GM23338 (cell line): ENCODE results near the gene SYNJ2BP. TPM values are rescaled to one million over a fixed set of nuclear protein-coding genes. Genes with fewer than 3 reads are reported as not detected.

Experiments used
- ATAC-seq: fragments of 200-7000 bp; cut with Tn5 transposase; 3 replicates; pipeline ENCODE4 v1.9.1; 2020
- DNase-seq: peaks from one replicate; pipeline ENCODE4 v3.0.0-alpha.2; 2015; ENCODE audit warnings: low spot score
- H2AFZ ChIP-seq: fragments of 200-600 bp; sonication (generic); 2 replicates; pipeline ENCODE4 v1.8.0; 2016; ENCODE audit warnings: antibody characterized with exemption, mild to moderate bottlenecking, moderate library complexity
- H3F3A ChIP-seq: fragments of 200-600 bp; sonication (generic); replicated peaks from 2 replicates; pipeline ENCODE4 v1.8.0; 2017; ENCODE audit warnings: antibody characterized with exemption, mixed run types, low read depth
- H3K27ac ChIP-seq: fragments of 200-600 bp; sonication (generic); 2 replicates; pipeline ENCODE4 v1.6.1; 2016; ENCODE audit warnings: low read depth
- H3K27me3 ChIP-seq: fragments of 200-600 bp; sonication (generic); 2 replicates; pipeline ENCODE4 v1.8.0; 2016; ENCODE audit warnings: mild to moderate bottlenecking, mixed run types, moderate library complexity; ENCODE audit not compliant: insufficient read depth
- H3K36me3 ChIP-seq: fragments of 200-600 bp; sonication (generic); 2 replicates; pipeline ENCODE4 v1.8.0; 2016; ENCODE audit warnings: mild to moderate bottlenecking; ENCODE audit not compliant: insufficient read depth
- H3K4me1 ChIP-seq: fragments of 200-600 bp; sonication (generic); 2 replicates; pipeline ENCODE4 v1.8.0; 2016; ENCODE audit warnings: mild to moderate bottlenecking, moderate library complexity; ENCODE audit not compliant: insufficient read depth
- H3K4me2 ChIP-seq: fragments of 200-600 bp; sonication (generic); 2 replicates; pipeline ENCODE4 v1.7.1; 2017; ENCODE audit warnings: mixed run types
- H3K4me3 ChIP-seq: fragments of 200-600 bp; sonication (generic); 2 replicates; pipeline ENCODE4 v1.6.1; 2016; ENCODE audit warnings: mixed run types
- H3K79me2 ChIP-seq: fragments of 200-600 bp; sonication (generic); replicated peaks from 2 replicates; pipeline ENCODE4 v1.8.0; 2017; ENCODE audit warnings: mild to moderate bottlenecking; ENCODE audit not compliant: insufficient read depth
- H3K9me2 ChIP-seq: fragments of 200-600 bp; sonication (generic); 2 replicates; pipeline ENCODE4 v1.8.0; 2017; ENCODE audit not compliant: insufficient read depth
- H4K20me1 ChIP-seq: fragments of 200-600 bp; sonication (generic); replicated peaks from 2 replicates; pipeline ENCODE4 v1.8.0; 2017; ENCODE audit warnings: mild to moderate bottlenecking; ENCODE audit not compliant: insufficient read depth
- H3K27ac Mint-ChIP-seq: 2 replicates; pipeline ENCODE4 v1.8.0; 2020; ENCODE audit warnings: inconsistent platforms, mild to moderate bottlenecking, moderate library complexity, mixed read lengths
- H3K27me3 Mint-ChIP-seq: 3 replicates; pipeline ENCODE4 v1.8.0; 2022; ENCODE audit warnings: low read depth, mild to moderate bottlenecking, moderate library complexity, mixed read lengths, inconsistent platforms; ENCODE audit not compliant: insufficient read depth, poor library complexity
- H3K36me3 Mint-ChIP-seq: 3 replicates; pipeline ENCODE4 v1.8.0; 2021; ENCODE audit warnings: low read depth, mild to moderate bottlenecking, inconsistent platforms, moderate library complexity, mixed read lengths
- H3K4me1 Mint-ChIP-seq: 3 replicates; pipeline ENCODE4 v1.8.0; 2020; ENCODE audit warnings: mild to moderate bottlenecking, inconsistent platforms, mixed read lengths
- H3K4me3 Mint-ChIP-seq: 3 replicates; pipeline ENCODE4 v1.8.0; 2021; ENCODE audit warnings: moderate library complexity, mild to moderate bottlenecking, inconsistent platforms, mixed read lengths
- H3K9me3 Mint-ChIP-seq: 3 replicates; pipeline ENCODE4 v1.8.0; 2020; ENCODE audit warnings: moderate library complexity, mild to moderate bottlenecking, inconsistent platforms, mixed read lengths
- CREB1 ChIP-seq: fragments of 250-450 bp; sonication (Bioruptor Pico); IDR thresholded peaks from 2 replicates; pipeline ENCODE4 v1.5.0; 2020; ENCODE audit warnings: low read depth, mild to moderate bottlenecking, moderate library complexity
- CTCF ChIP-seq, 2 experiments: fragments of 200-600 bp in 1 of 2; sonication (generic) in 1 of 2; conservative IDR thresholded peaks; 2 replicates each; pipeline versions ENCODE4 v1.5.1 to v1.6.1; 2016 to 2017; ENCODE audit warnings: antibody characterized with exemption in 2 of 2, low read depth in 2 of 2, mild to moderate bottlenecking in 2 of 2, moderate library complexity in 1 of 2
- EZH2 ChIP-seq: fragments of 200-600 bp; sonication (generic); IDR thresholded peaks from one replicate; pipeline ENCODE4 v1.8.0; 2017; ENCODE audit warnings: antibody characterized with exemption, mild to moderate bottlenecking, low read depth; ENCODE audit not compliant: unreplicated experiment
- EZH2phosphoT487 ChIP-seq: fragments of 200-600 bp; sonication (generic); IDR thresholded peaks from one replicate; pipeline ENCODE4 v1.8.1; 2018; ENCODE audit warnings: antibody characterized with exemption; ENCODE audit not compliant: unreplicated experiment
- JUNB ChIP-seq: IDR thresholded peaks from one replicate; pipeline ENCODE4 v1.6.1; 2016; ENCODE audit warnings: antibody characterized with exemption; ENCODE audit not compliant: unreplicated experiment
- NANOG ChIP-seq: IDR thresholded peaks from 2 replicates; pipeline ENCODE4 v1.6.1; 2016; ENCODE audit warnings: antibody characterized with exemption, borderline replicate concordance
- POLR2AphosphoS5 ChIP-seq: IDR thresholded peaks from 2 replicates; pipeline ENCODE4 v1.6.1; 2016; ENCODE audit warnings: antibody characterized with exemption, low read depth
- STAT1 ChIP-seq: IDR thresholded peaks from one replicate; pipeline ENCODE4 v1.6.1; 2016; ENCODE audit warnings: antibody characterized with exemption; ENCODE audit not compliant: unreplicated experiment
- ZNF114 ChIP-seq: fragments of 250-450 bp; sonication (Bioruptor Pico); IDR thresholded peaks from 2 replicates; pipeline ENCODE4 v1.5.0; 2020; ENCODE audit warnings: mild to moderate bottlenecking, moderate library complexity
- ZNF331 ChIP-seq: fragments of 250-450 bp; sonication (Bioruptor Pico); IDR thresholded peaks from 2 replicates; pipeline ENCODE4 v1.5.0; 2020; ENCODE audit warnings: low read depth, mild to moderate bottlenecking, moderate library complexity
- polyA plus RNA-seq: library from polyadenylated mRNA; unstranded; fragments of >200 nt; fragmentation: Nextera tagmentation; extraction: Ambion mirVana; gene quantifications from 2 replicates; pipeline ENCODE4 v1.2.1, GENCODE V29; 2016
- total RNA-seq: library from RNA; depleted of rRNA; stranded (reverse); fragments of >200 nt; shearing (Covaris generic); gene quantifications from 2 replicates; pipeline ENCODE4 v1.2.3, GENCODE V29; 2014
- TF ChIP-seq, protein P1 (sequence below): IDR thresholded peaks from 2 replicates; pipeline ENCODE4 v1.6.1; 2016; ENCODE audit warnings: antibody characterized with exemption
- TF ChIP-seq, protein P2 (sequence below): fragments of 250-450 bp; sonication (Bioruptor Pico); IDR thresholded peaks from 2 replicates; pipeline ENCODE4 v1.5.0; 2020; ENCODE audit warnings: mild to moderate bottlenecking, moderate library complexity
- TF ChIP-seq, protein P3 (sequence below): IDR thresholded peaks from one replicate; pipeline ENCODE4 v1.6.1; 2018; ENCODE audit warnings: antibody characterized with exemption; ENCODE audit not compliant: unreplicated experiment

Gene SYNJ2BP
- total and polyA plus RNA-seq, 2 experiments from 2014 or later, result 24.2 to 48.2 TPM

DNA sequence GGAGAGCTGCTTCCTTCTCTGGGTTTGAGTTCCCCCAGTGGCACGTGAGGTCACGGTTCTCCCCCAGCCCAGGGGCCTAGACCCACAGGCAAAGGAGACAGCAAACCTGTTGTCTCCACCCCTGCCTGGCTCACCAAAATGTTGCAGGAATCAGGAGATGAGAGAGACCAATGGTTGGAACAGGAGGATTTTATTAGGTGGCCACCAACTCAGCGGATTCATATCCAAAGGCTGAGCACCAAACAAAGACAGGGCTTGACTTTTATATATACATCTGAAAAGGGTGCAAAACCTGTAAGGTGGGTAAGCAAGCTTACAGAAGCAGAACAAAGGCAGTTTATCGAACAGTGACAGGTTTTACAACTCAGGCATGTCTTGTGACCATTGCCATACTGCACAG, 25.9 kb upstream of the SYNJ2BP start:
- Histone ChIP-seq H3K27me3 (no peaks in the 10 kb centered on the region), H3K27ac (no peak overlapping the region), H4K20me1 (no peaks in the 10 kb centered on the region), H3K4me1 (no peaks in the 10 kb centered on the region), H3K4me3 (no peak overlapping the region), H3K36me3 (peaks cover 18% of the 10 kb centered on the region; the same call in 1 of the 2 replicates), H3F3A (no peaks in the 10 kb centered on the region), H3K4me2 (no peak overlapping the region), H2AFZ (no peak overlapping the region), H3K9me2 (no peaks in the 10 kb centered on the region), H3K79me2 (no peaks in the 10 kb centered on the region)
- Mint-ChIP-seq H3K9me3 (peaks cover 80% of the 10 kb centered on the region), H3K36me3 (peaks cover 62% of the 10 kb centered on the region), H3K4me1 (no peaks in the 10 kb centered on the region; the same call in 2 of the 3 replicates), H3K27ac (no peak overlapping the region), H3K4me3 (no peak overlapping the region), H3K27me3 (peaks cover 4% of the 10 kb centered on the region)
- TF ChIP-seq EZH2phosphoT487, result no peak
- TF ChIP-seq NANOG, result no peak
- TF ChIP-seq JUNB, result no peak
- no peak for TF ChIP-seq EZH2
- TF ChIP-seq ZNF331 (CRISPR knock-in tag), result no peak
- TF ChIP-seq, protein P1, sequence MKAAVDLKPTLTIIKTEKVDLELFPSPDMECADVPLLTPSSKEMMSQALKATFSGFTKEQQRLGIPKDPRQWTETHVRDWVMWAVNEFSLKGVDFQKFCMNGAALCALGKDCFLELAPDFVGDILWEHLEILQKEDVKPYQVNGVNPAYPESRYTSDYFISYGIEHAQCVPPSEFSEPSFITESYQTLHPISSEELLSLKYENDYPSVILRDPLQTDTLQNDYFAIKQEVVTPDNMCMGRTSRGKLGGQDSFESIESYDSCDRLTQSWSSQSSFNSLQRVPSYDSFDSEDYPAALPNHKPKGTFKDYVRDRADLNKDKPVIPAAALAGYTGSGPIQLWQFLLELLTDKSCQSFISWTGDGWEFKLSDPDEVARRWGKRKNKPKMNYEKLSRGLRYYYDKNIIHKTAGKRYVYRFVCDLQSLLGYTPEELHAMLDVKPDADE, result no peak
- no peak for TF ChIP-seq ZNF114 (CRISPR knock-in tag)
- no peak for TF ChIP-seq STAT1
- TF ChIP-seq, protein P2, sequence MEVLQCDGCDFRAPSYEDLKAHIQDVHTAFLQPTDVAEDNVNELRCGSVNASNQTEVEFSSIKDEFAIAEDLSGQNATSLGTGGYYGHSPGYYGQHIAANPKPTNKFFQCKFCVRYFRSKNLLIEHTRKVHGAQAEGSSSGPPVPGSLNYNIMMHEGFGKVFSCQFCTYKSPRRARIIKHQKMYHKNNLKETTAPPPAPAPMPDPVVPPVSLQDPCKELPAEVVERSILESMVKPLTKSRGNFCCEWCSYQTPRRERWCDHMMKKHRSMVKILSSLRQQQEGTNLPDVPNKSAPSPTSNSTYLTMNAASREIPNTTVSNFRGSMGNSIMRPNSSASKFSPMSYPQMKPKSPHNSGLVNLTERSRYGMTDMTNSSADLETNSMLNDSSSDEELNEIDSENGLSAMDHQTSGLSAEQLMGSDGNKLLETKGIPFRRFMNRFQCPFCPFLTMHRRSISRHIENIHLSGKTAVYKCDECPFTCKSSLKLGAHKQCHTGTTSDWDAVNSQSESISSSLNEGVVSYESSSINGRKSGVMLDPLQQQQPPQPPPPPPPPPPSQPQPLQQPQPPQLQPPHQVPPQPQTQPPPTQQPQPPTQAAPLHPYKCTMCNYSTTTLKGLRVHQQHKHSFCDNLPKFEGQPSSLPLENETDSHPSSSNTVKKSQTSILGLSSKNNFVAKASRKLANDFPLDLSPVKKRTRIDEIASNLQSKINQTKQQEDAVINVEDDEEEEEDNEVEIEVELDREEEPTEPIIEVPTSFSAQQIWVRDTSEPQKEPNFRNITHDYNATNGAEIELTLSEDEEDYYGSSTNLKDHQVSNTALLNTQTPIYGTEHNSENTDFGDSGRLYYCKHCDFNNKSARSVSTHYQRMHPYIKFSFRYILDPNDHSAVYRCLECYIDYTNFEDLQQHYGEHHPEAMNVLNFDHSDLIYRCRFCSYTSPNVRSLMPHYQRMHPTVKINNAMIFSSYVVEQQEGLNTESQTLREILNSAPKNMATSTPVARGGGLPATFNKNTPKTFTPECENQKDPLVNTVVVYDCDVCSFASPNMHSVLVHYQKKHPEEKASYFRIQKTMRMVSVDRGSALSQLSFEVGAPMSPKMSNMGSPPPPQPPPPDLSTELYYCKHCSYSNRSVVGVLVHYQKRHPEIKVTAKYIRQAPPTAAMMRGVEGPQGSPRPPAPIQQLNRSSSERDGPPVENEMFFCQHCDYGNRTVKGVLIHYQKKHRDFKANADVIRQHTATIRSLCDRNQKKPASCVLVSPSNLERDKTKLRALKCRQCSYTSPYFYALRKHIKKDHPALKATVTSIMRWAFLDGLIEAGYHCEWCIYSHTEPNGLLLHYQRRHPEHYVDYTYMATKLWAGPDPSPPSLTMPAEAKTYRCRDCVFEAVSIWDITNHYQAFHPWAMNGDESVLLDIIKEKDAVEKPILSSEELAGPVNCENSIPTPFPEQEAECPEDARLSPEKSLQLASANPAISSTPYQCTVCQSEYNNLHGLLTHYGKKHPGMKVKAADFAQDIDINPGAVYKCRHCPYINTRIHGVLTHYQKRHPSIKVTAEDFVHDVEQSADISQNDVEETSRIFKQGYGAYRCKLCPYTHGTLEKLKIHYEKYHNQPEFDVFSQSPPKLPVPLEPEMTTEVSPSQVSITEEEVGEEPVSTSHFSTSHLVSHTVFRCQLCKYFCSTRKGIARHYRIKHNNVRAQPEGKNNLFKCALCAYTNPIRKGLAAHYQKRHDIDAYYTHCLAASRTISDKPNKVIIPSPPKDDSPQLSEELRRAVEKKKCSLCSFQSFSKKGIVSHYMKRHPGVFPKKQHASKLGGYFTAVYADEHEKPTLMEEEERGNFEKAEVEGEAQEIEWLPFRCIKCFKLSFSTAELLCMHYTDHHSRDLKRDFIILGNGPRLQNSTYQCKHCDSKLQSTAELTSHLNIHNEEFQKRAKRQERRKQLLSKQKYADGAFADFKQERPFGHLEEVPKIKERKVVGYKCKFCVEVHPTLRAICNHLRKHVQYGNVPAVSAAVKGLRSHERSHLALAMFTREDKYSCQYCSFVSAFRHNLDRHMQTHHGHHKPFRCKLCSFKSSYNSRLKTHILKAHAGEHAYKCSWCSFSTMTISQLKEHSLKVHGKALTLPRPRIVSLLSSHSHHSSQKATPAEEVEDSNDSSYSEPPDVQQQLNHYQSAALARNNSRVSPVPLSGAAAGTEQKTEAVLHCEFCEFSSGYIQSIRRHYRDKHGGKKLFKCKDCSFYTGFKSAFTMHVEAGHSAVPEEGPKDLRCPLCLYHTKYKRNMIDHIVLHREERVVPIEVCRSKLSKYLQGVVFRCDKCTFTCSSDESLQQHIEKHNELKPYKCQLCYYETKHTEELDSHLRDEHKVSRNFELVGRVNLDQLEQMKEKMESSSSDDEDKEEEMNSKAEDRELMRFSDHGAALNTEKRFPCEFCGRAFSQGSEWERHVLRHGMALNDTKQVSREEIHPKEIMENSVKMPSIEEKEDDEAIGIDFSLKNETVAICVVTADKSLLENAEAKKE, result no peak
- no peak for TF ChIP-seq CTCF (conservative IDR thresholded peaks at IDR 0.05; ENCODE audit: low read depth in 2 of 2)
- TF ChIP-seq, protein P3, sequence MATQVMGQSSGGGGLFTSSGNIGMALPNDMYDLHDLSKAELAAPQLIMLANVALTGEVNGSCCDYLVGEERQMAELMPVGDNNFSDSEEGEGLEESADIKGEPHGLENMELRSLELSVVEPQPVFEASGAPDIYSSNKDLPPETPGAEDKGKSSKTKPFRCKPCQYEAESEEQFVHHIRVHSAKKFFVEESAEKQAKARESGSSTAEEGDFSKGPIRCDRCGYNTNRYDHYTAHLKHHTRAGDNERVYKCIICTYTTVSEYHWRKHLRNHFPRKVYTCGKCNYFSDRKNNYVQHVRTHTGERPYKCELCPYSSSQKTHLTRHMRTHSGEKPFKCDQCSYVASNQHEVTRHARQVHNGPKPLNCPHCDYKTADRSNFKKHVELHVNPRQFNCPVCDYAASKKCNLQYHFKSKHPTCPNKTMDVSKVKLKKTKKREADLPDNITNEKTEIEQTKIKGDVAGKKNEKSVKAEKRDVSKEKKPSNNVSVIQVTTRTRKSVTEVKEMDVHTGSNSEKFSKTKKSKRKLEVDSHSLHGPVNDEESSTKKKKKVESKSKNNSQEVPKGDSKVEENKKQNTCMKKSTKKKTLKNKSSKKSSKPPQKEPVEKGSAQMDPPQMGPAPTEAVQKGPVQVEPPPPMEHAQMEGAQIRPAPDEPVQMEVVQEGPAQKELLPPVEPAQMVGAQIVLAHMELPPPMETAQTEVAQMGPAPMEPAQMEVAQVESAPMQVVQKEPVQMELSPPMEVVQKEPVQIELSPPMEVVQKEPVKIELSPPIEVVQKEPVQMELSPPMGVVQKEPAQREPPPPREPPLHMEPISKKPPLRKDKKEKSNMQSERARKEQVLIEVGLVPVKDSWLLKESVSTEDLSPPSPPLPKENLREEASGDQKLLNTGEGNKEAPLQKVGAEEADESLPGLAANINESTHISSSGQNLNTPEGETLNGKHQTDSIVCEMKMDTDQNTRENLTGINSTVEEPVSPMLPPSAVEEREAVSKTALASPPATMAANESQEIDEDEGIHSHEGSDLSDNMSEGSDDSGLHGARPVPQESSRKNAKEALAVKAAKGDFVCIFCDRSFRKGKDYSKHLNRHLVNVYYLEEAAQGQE, result no peak
- no peak for TF ChIP-seq POLR2AphosphoS5
- TF ChIP-seq CREB1 (CRISPR knock-in tag), result no peak
- ATAC-seq (no peak), DNase-seq (peak; percentile 29)
